ENCODE data around the gene WAPL. TPM values are rescaled to one million over a fixed set of nuclear protein-coding genes. Genes with fewer than 3 reads are reported as not detected.

The WAPL gene
- total and polyA plus RNA-seq, 2 of the 13 experiments (the other 11 are each of a cell fraction or from before 2014, with no cell fraction given), result 13.2 to 43.5 TPM

- TF ChIP-seq ZEB1 (IDR thresholded peaks at IDR 0.05; ENCODE audit: insufficient replicate concordance, low read depth), result peak; percentile 31
- TF ChIP-seq PBX3 (CRISPR knock-in tag; IDR thresholded peaks at IDR 0.05; ENCODE audit: borderline replicate concordance), result no peak
- no peak for TF ChIP-seq ZNF691 (CRISPR knock-in tag; IDR thresholded peaks at IDR 0.05; ENCODE audit: borderline replicate concordance, low read depth)
- TF ChIP-seq LBX2 (CRISPR knock-in tag; IDR thresholded peaks at IDR 0.05; ENCODE audit: borderline replicate concordance), result no peak
- no peak for TF ChIP-seq BCLAF1 (IDR thresholded peaks at IDR 0.05)
- no peak for TF ChIP-seq THYN1 (CRISPR knock-in tag; IDR thresholded peaks at IDR 0.05; ENCODE audit: borderline replicate concordance, low read depth)
- TF ChIP-seq ZSCAN20 (CRISPR knock-in tag; IDR thresholded peaks at IDR 0.05; ENCODE audit: borderline replicate concordance), result no peak
- TF ChIP-seq SP1 (IDR thresholded peaks at IDR 0.05), result no peak
- no peak for TF ChIP-seq SP1 (CRISPR knock-in tag; IDR thresholded peaks at IDR 0.05)
- TF ChIP-seq CBX5 (CRISPR knock-in tag; IDR thresholded peaks at IDR 0.05; ENCODE audit: borderline replicate concordance), result no peak
- no peak for TF ChIP-seq BHLHE40 (IDR thresholded peaks at IDR 0.05; ENCODE audit: low read length)
- TF ChIP-seq NFIC (IDR thresholded peaks at IDR 0.05; ENCODE audit: low read length), result peak; percentile 58; the same call in 1 of the 2 replicates
- no peak for TF ChIP-seq ZC3H13 (CRISPR knock-in tag; IDR thresholded peaks at IDR 0.05)
- TF ChIP-seq ZBTB8A (CRISPR knock-in tag; IDR thresholded peaks at IDR 0.05; ENCODE audit: borderline replicate concordance, low read depth), result no peak
- TF ChIP-seq RAD21 (CRISPR knock-in tag; IDR thresholded peaks at IDR 0.05), result no peak
- TF ChIP-seq ZMAT3 (CRISPR knock-in tag; conservative IDR thresholded peaks at IDR 0.05), result no peak
- TF ChIP-seq ZNF546 (CRISPR knock-in tag; conservative IDR thresholded peaks at IDR 0.05), result no peak
- TF ChIP-seq CEBPB (IDR thresholded peaks at IDR 0.05; ENCODE audit: borderline replicate concordance, low read depth, low read length), result peak; percentile 29; the same call in 1 of the 2 replicates
- no peak for TF ChIP-seq HMGA1 (CRISPR knock-in tag; conservative IDR thresholded peaks at IDR 0.05)
- TF ChIP-seq SALL1 (CRISPR knock-in tag; IDR thresholded peaks at IDR 0.05), result peak; percentile 49
- peak; percentile 41; the same call in 1 of the 2 replicates for TF ChIP-seq NCOR1 (IDR thresholded peaks at IDR 0.05; ENCODE audit: borderline replicate concordance, low read length)
- TF ChIP-seq ZNF263 (CRISPR knock-in tag; IDR thresholded peaks at IDR 0.05), result no peak
- no peak for TF ChIP-seq NCOA1 (CRISPR knock-in tag; IDR thresholded peaks at IDR 0.05)
- peak; percentile 34; the same call in 1 of the 2 replicates for TF ChIP-seq FOXP4 (CRISPR knock-in tag; IDR thresholded peaks at IDR 0.05)
Observed at GRCh38 chr10:86439544-86439943, 82.0 kb downstream of the WAPL start (continued).
